IPS-20b (cell line): ENCODE results near the gene ALPP.
"Not testable (repeated sequence)": the region's sequence is repeated elsewhere in the genome, so short reads cannot be mapped to it uniquely, and the experiment has no call there.

Experiments used
- H3K27ac ChIP-seq: one replicate; pipeline ENCODE4 v1.5.1; 2013; ENCODE audit warnings: low read length
- H3K27me3 ChIP-seq: 2 replicates; pipeline ENCODE4 v1.6.1; 2013; ENCODE audit warnings: mild to moderate bottlenecking, low read length, inconsistent platforms; ENCODE audit not compliant: insufficient read depth
- H3K36me3 ChIP-seq: 2 replicates; pipeline ENCODE4 v1.6.1; 2013; ENCODE audit warnings: low read depth, mild to moderate bottlenecking, inconsistent platforms, low read length, moderate library complexity; ENCODE audit not compliant: insufficient read depth
- H3K4me1 ChIP-seq: 2 replicates; pipeline ENCODE4 v1.6.1; 2013; ENCODE audit warnings: mild to moderate bottlenecking, control low read depth, inconsistent platforms, low read length, moderate library complexity; ENCODE audit not compliant: insufficient read depth
- H3K4me3 ChIP-seq: 2 replicates; pipeline ENCODE4 v1.5.1; 2013; ENCODE audit warnings: mild to moderate bottlenecking, low read length, inconsistent platforms
- H3K9ac ChIP-seq: 2 replicates; pipeline ENCODE4 v1.6.1; 2013; ENCODE audit warnings: low read depth, mild to moderate bottlenecking, inconsistent platforms, low read length, moderate library complexity
- H3K9me3 ChIP-seq: 2 replicates; pipeline ENCODE4 v1.6.1; 2013; ENCODE audit warnings: mild to moderate bottlenecking, low read depth, low read length, inconsistent platforms; ENCODE audit not compliant: insufficient read depth

The ALPP gene

GRCh38 chr2:232407428-232408150 is 29.0 kb downstream of the ALPP start:
- not testable (repeated sequence) for H3K4me3 ChIP-seq, H3K9me3 ChIP-seq, H3K27me3 ChIP-seq, H3K27ac ChIP-seq, H3K4me1 ChIP-seq, H3K9ac ChIP-seq
- peaks cover 12% of the 10 kb centered on the region for H3K36me3 ChIP-seq

- H3K27ac ChIP-seq, H3K9me3 ChIP-seq, H3K4me1 ChIP-seq, H3K9ac ChIP-seq, H3K4me3 ChIP-seq, H3K27me3 ChIP-seq: not testable (repeated sequence)
- H3K36me3 ChIP-seq = peaks cover 13% of the 10 kb centered on the region
These were observed 29.7 kb downstream of the ALPP start for GRCh38 chr2:232408269-232408668.

- H3K27me3 ChIP-seq, H3K27ac ChIP-seq, H3K9ac ChIP-seq, H3K9me3 ChIP-seq, H3K4me1 ChIP-seq, H3K4me3 ChIP-seq: not testable (repeated sequence)
- peaks cover 14% of the 10 kb centered on the region for H3K36me3 ChIP-seq
These were observed 31.1 kb downstream of the ALPP start for GRCh38 chr2:232409617-232410016.

GRCh38 chr2:232410238-232410900 is 31.8 kb downstream of the ALPP start:
- H3K9me3 ChIP-seq = no peaks in the 10 kb centered on the region
- H3K36me3 ChIP-seq = peaks cover 16% of the 10 kb centered on the region
- no peak overlapping the region for H3K4me3 ChIP-seq
- no peaks in the 10 kb centered on the region for H3K4me1 ChIP-seq
- no peak overlapping the region for H3K9ac ChIP-seq
- H3K27me3 ChIP-seq = no peaks in the 10 kb centered on the region
- H3K27ac ChIP-seq = no peak overlapping the region

GRCh38 chr2:232411901-232412629 is 33.5 kb downstream of the ALPP start:
- H3K9me3 ChIP-seq = no peaks in the 10 kb centered on the region
- H3K9ac ChIP-seq = no peak overlapping the region
- H3K27me3 ChIP-seq = peaks cover 6% of the 10 kb centered on the region
- H3K36me3 ChIP-seq = peaks cover 33% of the 10 kb centered on the region
- no peak overlapping the region for H3K27ac ChIP-seq
- no peak overlapping the region for H3K4me3 ChIP-seq
- no peaks in the 10 kb centered on the region for H3K4me1 ChIP-seq

- no peak overlapping the region for H3K4me3 ChIP-seq
- peaks cover under 1% of the 10 kb centered on the region; the same call in 1 of the 2 replicates for H3K4me1 ChIP-seq
- peaks cover 42% of the 10 kb centered on the region for H3K36me3 ChIP-seq
- H3K27me3 ChIP-seq = peaks cover 15% of the 10 kb centered on the region
- H3K9me3 ChIP-seq = no peaks in the 10 kb centered on the region
- H3K27ac ChIP-seq = no peak overlapping the region
- H3K9ac ChIP-seq = no peak overlapping the region
These were observed 34.4 kb downstream of the ALPP start for GRCh38 chr2:232412986-232413385.

GRCh38 chr2:232415138-232415690 is 36.7 kb downstream of the ALPP start:
- Histone ChIP-seq H3K36me3 (peaks cover 54% of the 10 kb centered on the region), H3K9ac (no peak overlapping the region), H3K4me3 (no peak overlapping the region), H3K4me1 (peaks cover 6% of the 10 kb centered on the region; the same call in 1 of the 2 replicates), H3K27me3 (peaks cover 38% of the 10 kb centered on the region), H3K27ac (no peak overlapping the region), H3K9me3 (no peaks in the 10 kb centered on the region)

GRCh38 chr2:232415736-232416520 is 37.4 kb downstream of the ALPP start:
- peaks cover 54% of the 10 kb centered on the region for H3K36me3 ChIP-seq
- H3K9ac ChIP-seq = no peak overlapping the region
- peaks cover 45% of the 10 kb centered on the region for H3K27me3 ChIP-seq
- H3K9me3 ChIP-seq = no peaks in the 10 kb centered on the region
- H3K27ac ChIP-seq = no peak overlapping the region
- peaks cover 6% of the 10 kb centered on the region; the same call in 1 of the 2 replicates for H3K4me1 ChIP-seq
- no peak overlapping the region for H3K4me3 ChIP-seq

GRCh38 chr2:232416521-232417470 is 38.2 kb downstream of the ALPP start:
- no peak overlapping the region for H3K27ac ChIP-seq
- H3K4me3 ChIP-seq = no peak overlapping the region
- H3K4me1 ChIP-seq = peaks cover 6% of the 10 kb centered on the region; the same call in 1 of the 2 replicates
- H3K9me3 ChIP-seq = no peaks in the 10 kb centered on the region
- peaks cover 54% of the 10 kb centered on the region for H3K36me3 ChIP-seq
- peaks cover 54% of the 10 kb centered on the region for H3K27me3 ChIP-seq
- H3K9ac ChIP-seq = no peak overlapping the region

GRCh38 chr2:232417489-232417888 is 38.9 kb downstream of the ALPP start:
- H3K9me3 ChIP-seq = peaks cover 6% of the 10 kb centered on the region; the same call in 1 of the 2 replicates
- peaks cover 60% of the 10 kb centered on the region for H3K27me3 ChIP-seq
- no peak overlapping the region for H3K9ac ChIP-seq
- H3K4me1 ChIP-seq = peaks cover 10% of the 10 kb centered on the region; the same call in 1 of the 2 replicates
- no peak overlapping the region for H3K27ac ChIP-seq
- H3K4me3 ChIP-seq = no peak overlapping the region
- H3K36me3 ChIP-seq = peaks cover 49% of the 10 kb centered on the region
